ENCODE measurements around the gene SETD2. TPM values are rescaled to one million over a fixed set of nuclear protein-coding genes. Genes with fewer than 3 reads are reported as not detected.

Gene SETD2
- total and polyA plus RNA-seq, 2 experiments from 2014 or later: 16.7 to 45.2 TPM

DNA sequence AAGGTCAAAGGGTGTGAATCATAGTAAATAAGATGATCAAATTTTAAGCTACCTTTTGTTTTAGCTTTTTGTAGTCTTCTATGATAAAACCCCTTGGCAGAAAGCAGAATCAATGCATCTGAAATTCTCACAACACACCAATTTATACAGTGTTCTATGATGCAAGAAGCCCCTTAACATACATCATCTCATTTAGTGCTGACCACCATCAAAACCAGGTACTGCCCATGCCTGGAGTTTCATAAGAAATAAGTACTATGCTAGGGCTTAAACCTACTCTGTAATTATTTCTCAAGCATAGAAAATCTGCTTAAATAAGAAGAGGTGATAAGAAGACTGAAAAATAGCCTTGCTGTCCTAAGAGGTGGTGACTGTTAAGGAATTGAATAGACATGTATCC, 116.8 kb downstream of the SETD2 start (continued):
- TF ChIP-seq ZNF462 (CRISPR knock-in tag; IDR thresholded peaks at IDR 0.05) (no peak), EZH2 (IDR thresholded peaks at IDR 0.05; ENCODE audit: low read depth, unreplicated experiment) (no peak)

DNA sequence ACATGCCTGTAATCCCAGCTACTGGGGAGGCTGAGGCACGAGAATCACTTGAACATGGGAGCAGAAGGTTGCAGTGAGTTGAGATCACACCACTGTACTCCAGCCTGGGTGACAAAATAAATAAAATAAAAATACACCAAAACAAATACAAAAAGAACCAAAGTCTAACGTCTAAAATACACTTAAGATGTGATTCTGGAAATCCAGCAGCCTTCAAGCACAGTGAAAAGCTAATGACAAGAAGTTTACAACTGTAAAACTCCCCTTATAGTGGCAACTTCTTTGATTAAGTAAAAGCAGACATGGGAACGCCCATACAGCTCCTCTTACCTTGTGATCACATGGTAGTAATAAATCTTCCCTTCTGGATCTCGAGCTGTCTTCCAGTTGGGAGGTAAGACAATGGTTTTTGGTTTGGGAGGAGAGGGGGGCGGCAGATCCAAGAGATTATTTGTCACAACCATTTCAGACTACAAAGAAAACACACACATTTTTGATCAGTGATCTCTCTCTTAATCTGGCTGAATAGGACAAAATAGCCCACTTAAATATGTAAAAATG, 121.6 kb downstream of the SETD2 start:
- Mint-ChIP-seq H3K4me1 (no peaks in the 10 kb centered on the region), H3K27me3 (ENCODE audit: insufficient read depth, low read depth, poor library complexity) (no peaks in the 10 kb centered on the region), H3K36me3 (ENCODE audit: low read depth) (peaks cover 57% of the 10 kb centered on the region), H3K27ac (no peak overlapping the region), H3K9me3 (0 out of 3 replicates have a peak, but pooled peaks cover 2% of the 10 kb centered on the region), H3K4me3 (no peak overlapping the region)
- H3K79me2 ChIP-seq (replicated peaks; ENCODE audit: insufficient read depth): no peaks in the 10 kb centered on the region; the same call in 1 of the 2 replicates
- H3K4me1 ChIP-seq (ENCODE audit: insufficient read depth): no peaks in the 10 kb centered on the region
- peaks cover 6% of the 10 kb centered on the region; the same call in 1 of the 2 replicates for H4K20me1 ChIP-seq (replicated peaks; ENCODE audit: insufficient read depth)
- H3F3A ChIP-seq (replicated peaks; ENCODE audit: low read depth): no peaks in the 10 kb centered on the region
- H3K27me3 ChIP-seq (ENCODE audit: insufficient read depth): no peaks in the 10 kb centered on the region
- H3K9me2 ChIP-seq (ENCODE audit: insufficient read depth): no peaks in the 10 kb centered on the region
- DNase-seq (ENCODE audit: low spot score) (no peak), ATAC-seq (no peak)
- no peak overlapping the region for H3K4me3 ChIP-seq
- H3K27ac ChIP-seq (ENCODE audit: low read depth): no peak overlapping the region
- peaks cover 23% of the 10 kb centered on the region for H3K36me3 ChIP-seq (ENCODE audit: insufficient read depth)
- H3K4me2 ChIP-seq: no peak overlapping the region
- H2AFZ ChIP-seq: no peak overlapping the region
- TF ChIP-seq EZH2 (IDR thresholded peaks at IDR 0.05; ENCODE audit: low read depth, unreplicated experiment) (no peak), POLR2AphosphoS5 (IDR thresholded peaks at IDR 0.05; ENCODE audit: low read depth) (no peak), JUNB (IDR thresholded peaks at IDR 0.05; ENCODE audit: unreplicated experiment) (no peak), STAT1 (IDR thresholded peaks at IDR 0.05; ENCODE audit: unreplicated experiment) (no peak), CTCF (conservative IDR thresholded peaks at IDR 0.05; ENCODE audit: low read depth in 2 of 2) (no peak), CREB1 (CRISPR knock-in tag; IDR thresholded peaks at IDR 0.05; ENCODE audit: low read depth) (no peak), EZH2phosphoT487 (IDR thresholded peaks at IDR 0.05; ENCODE audit: unreplicated experiment) (no peak), ZNF114 (CRISPR knock-in tag; IDR thresholded peaks at IDR 0.05) (no peak), REST (IDR thresholded peaks at IDR 0.05; ENCODE audit: unreplicated experiment) (no peak), ZNF331 (CRISPR knock-in tag; IDR thresholded peaks at IDR 0.05; ENCODE audit: low read depth) (no peak), NANOG (IDR thresholded peaks at IDR 0.05; ENCODE audit: borderline replicate concordance) (no peak)
- TF ChIP-seq, protein P1, sequence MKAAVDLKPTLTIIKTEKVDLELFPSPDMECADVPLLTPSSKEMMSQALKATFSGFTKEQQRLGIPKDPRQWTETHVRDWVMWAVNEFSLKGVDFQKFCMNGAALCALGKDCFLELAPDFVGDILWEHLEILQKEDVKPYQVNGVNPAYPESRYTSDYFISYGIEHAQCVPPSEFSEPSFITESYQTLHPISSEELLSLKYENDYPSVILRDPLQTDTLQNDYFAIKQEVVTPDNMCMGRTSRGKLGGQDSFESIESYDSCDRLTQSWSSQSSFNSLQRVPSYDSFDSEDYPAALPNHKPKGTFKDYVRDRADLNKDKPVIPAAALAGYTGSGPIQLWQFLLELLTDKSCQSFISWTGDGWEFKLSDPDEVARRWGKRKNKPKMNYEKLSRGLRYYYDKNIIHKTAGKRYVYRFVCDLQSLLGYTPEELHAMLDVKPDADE (IDR thresholded peaks at IDR 0.05): no peak

All from GM23338 (cell line).